Left lung (tissue), 10 donors: ENCODE results near the gene SHBG. TPM values are rescaled to one million over a fixed set of nuclear protein-coding genes. Genes with fewer than 3 reads are reported as not detected.
"Not testable (repeated sequence)": the region's sequence is repeated elsewhere in the genome, so short reads cannot be mapped to it uniquely, and the experiment has no call there.

ENCODE experiments used
- ATAC-seq: fragments of 200-7000 bp; cut with Tn5 transposase; one replicate; pipeline ENCODE4 v1.9.1; 2020; ENCODE audit warnings: moderate library complexity
- DNase-seq, 4 donors: peaks; one replicate each; pipeline ENCODE4 v3.0.0-alpha.2; 2013 to 2020
- H3K27ac ChIP-seq, 2 donors: fragments of 200-600 bp; sonication (generic) in 1 of 2; one replicate each; pipeline versions ENCODE4 v1.5.0 to v1.8.0; 2020 to 2021
- H3K27me3 ChIP-seq, 2 donors: fragments of 200-600 bp; sonication (generic) in 1 of 2; one replicate each; pipeline versions ENCODE4 v1.5.0 to v1.8.0; 2020 to 2021
- H3K36me3 ChIP-seq, 2 donors: fragments of 200-600 bp; sonication (generic) in 1 of 2; one replicate each; pipeline versions ENCODE4 v1.5.0 to v1.8.0; 2020 to 2021
- H3K4me1 ChIP-seq, 2 donors: fragments of 200-600 bp; one replicate each; pipeline ENCODE4 v1.8.0; 2021
- H3K4me3 ChIP-seq, 2 donors: fragments of 200-600 bp; sonication (generic) in 1 of 2; one replicate each; pipeline versions ENCODE4 v1.5.0 to v1.8.0; 2020 to 2021; ENCODE audit warnings: mild to moderate bottlenecking in 1 of 2
- H3K9me3 ChIP-seq, 2 donors: fragments of 200-600 bp; sonication (generic) in 1 of 2; one replicate each; pipeline versions ENCODE4 v1.5.0 to v1.8.0; 2020 to 2021
- CTCF ChIP-seq, 2 donors: fragments of 200-600 bp; sonication (generic) in 1 of 2; IDR thresholded peaks; one replicate each; pipeline versions ENCODE4 v1.5.0 to v1.8.0; 2021; ENCODE audit warnings: antibody characterized with exemption in 2 of 2
- intact Hi-C, 2 donors: fragments of 100-400 bp; cut with DNase I; formaldehyde crosslinking; loops; one replicate each; pipeline versions ENCODE4 v1.11.2 to v1.14.2; 2022
- polyA plus RNA-seq, 6 donors: library from polyadenylated mRNA; unstranded; fragments of 120-200 nt; gene quantifications; one replicate each; pipeline ENCODE4 v1.2.1, GENCODE V29; 2013; ENCODE audit not compliant: insufficient read length in 6 of 6
- total RNA-seq, 2 donors: library from RNA; stranded (reverse); fragmentation: NEBNext Ultra II Directional; extraction: Animal tissue kit (Norgen Biotek cat#: 25700); gene quantifications; one replicate each; pipeline ENCODE4 v1.2.1, GENCODE V29; 2021
- donor health status: DM: no; HTN: yes; CAD: no.
- donor health status: DM: no; HTN: no; CAD: no.

SHBG gene
- total and polyA plus RNA-seq, 8 donors, result 0.50 to 2.2 (median 1.3) TPM; not detected in 1

- intact Hi-C loops, result no loop called here
- Histone ChIP-seq H3K27ac (no peak overlapping the region), H3K4me3 (no peak overlapping the region), H3K4me1 (peaks cover 7 to 15% of the 10 kb centered on the region in 2 donors), H3K27me3 (no peaks in the 10 kb centered on the region), H3K9me3 (no peaks in the 10 kb centered on the region), H3K36me3 (peaks cover 0 to 94% of the 10 kb centered on the region in 2 donors)
- no peak for ATAC-seq
- no peak for DNase-seq
- no peak for TF ChIP-seq CTCF (IDR thresholded peaks at IDR 0.05)
These were observed 36.6 kb upstream of the SHBG start for GRCh38 chr17:7593296-7593695.

GRCh38 chr17:7597561-7597960 lies 32.4 kb upstream of the SHBG start:
- ATAC-seq, H3K9me3 ChIP-seq, H3K4me1 ChIP-seq, intact Hi-C loops, H3K27ac ChIP-seq, H3K4me3 ChIP-seq, H3K27me3 ChIP-seq, DNase-seq: not testable (repeated sequence)
- H3K36me3 ChIP-seq, result peaks cover 0 to 97% of the 10 kb centered on the region in 2 donors

- DNase-seq (no peak), ATAC-seq (no peak)
- intact Hi-C loops, result no loop called here
- Histone ChIP-seq H3K36me3 (peaks cover 0 to 52% of the 10 kb centered on the region in 2 donors), H3K4me1 (peaks cover 3 to 16% of the 10 kb centered on the region in 2 donors), H3K9me3 (no peaks in the 10 kb centered on the region), H3K4me3 (no peak overlapping the region), H3K27me3 (no peaks in the 10 kb centered on the region), H3K27ac (no peak overlapping the region)
- no peak for TF ChIP-seq CTCF (IDR thresholded peaks at IDR 0.05)
These were observed 23.7 kb upstream of the SHBG start for GRCh38 chr17:7606280-7606679.

GRCh38 chr17:7610641-7611040 lies 19.3 kb upstream of the SHBG start:
- peaks cover 0 to 9% of the 10 kb centered on the region in 2 donors for H3K36me3 ChIP-seq
- H3K4me3 ChIP-seq, result no peak overlapping the region
- no peaks in the 10 kb centered on the region for H3K27me3 ChIP-seq
- no peaks in the 10 kb centered on the region for H3K9me3 ChIP-seq
- intact Hi-C loops, result no loop called here
- no peak for ATAC-seq
- H3K27ac ChIP-seq, result no peak overlapping the region
- no peak for TF ChIP-seq CTCF (IDR thresholded peaks at IDR 0.05)
- peaks cover 23 to 46% of the 10 kb centered on the region in 2 donors for H3K4me1 ChIP-seq
- DNase-seq, result no peak

- no peak for DNase-seq
- no peaks in the 10 kb centered on the region for H3K9me3 ChIP-seq
- H3K27ac ChIP-seq, result no peak overlapping the region
- no peak for TF ChIP-seq CTCF (IDR thresholded peaks at IDR 0.05)
- ATAC-seq, result no peak
- H3K4me3 ChIP-seq, result no peak overlapping the region
- no peaks in the 10 kb centered on the region for H3K27me3 ChIP-seq
- H3K4me1 ChIP-seq, result peaks cover 23 to 46% of the 10 kb centered on the region in 2 donors
- peaks cover 0 to 4% of the 10 kb centered on the region in 2 donors for H3K36me3 ChIP-seq
- intact Hi-C loops, result no loop called here
These were observed 18.2 kb upstream of the SHBG start for GRCh38 chr17:7611635-7612293.

- no peak for TF ChIP-seq CTCF (IDR thresholded peaks at IDR 0.05)
- peaks cover 0 to 4% of the 10 kb centered on the region in 2 donors for H3K36me3 ChIP-seq
- H3K9me3 ChIP-seq, result no peaks in the 10 kb centered on the region
- no peak for DNase-seq
- H3K4me1 ChIP-seq, result peaks cover 23 to 46% of the 10 kb centered on the region in 2 donors
- no peak for ATAC-seq
- peak overlapping the region in 1 of 2 donors; percentile 84 for H3K4me3 ChIP-seq
- no peaks in the 10 kb centered on the region for H3K27me3 ChIP-seq
- no peak overlapping the region for H3K27ac ChIP-seq
- intact Hi-C loops, result no loop called here
These were observed 17.7 kb upstream of the SHBG start for GRCh38 chr17:7612294-7612640.
